SK-N-SH (cell line): ENCODE measurements around the gene HINFP. TPM values are rescaled to one million over a fixed set of nuclear protein-coding genes. Genes with fewer than 3 reads are reported as not detected.

Source experiments
- CTCF ChIA-PET: fragments of 300-600, 350-600 bp; formaldehyde crosslinking; extraction: SDS; loops from one replicate; lab custom pipeline; 2021; lab: Yijun Ruan, JAX
- POLR2A ChIA-PET: fragments of 350-600 bp; sonication (Branson Sonifier 250); formaldehyde crosslinking; extraction: SDS; loops from one replicate; lab custom pipeline; 2020; ENCODE audit warnings: antibody characterized with exemption, inconsistent platforms; lab: Yijun Ruan, JAX
- DNase-seq: peaks from one replicate; pipeline ENCODE4 v3.0.0; 2012
- H2AFZ ChIP-seq: fragments of 200-600 bp; sonication (generic); 2 replicates; pipeline ENCODE4 v1.8.1; 2016; ENCODE audit warnings: antibody characterized with exemption, mild to moderate bottlenecking, low read depth
- H3F3A ChIP-seq: fragments of 200-600 bp; sonication (generic); replicated peaks from 2 replicates; pipeline ENCODE3; 2016; ENCODE audit warnings: antibody characterized with exemption, mild to moderate bottlenecking; ENCODE audit not compliant: insufficient read depth
- H3K27ac ChIP-seq, 2 experiments: fragments of 200-500 bp in 1 of 2; fragments of 200-600 bp in 1 of 2; sonication (Bioruptor generic) in 1 of 2; sonication (generic), shearing (Covaris generic) in 1 of 2; 2 replicates each; pipeline versions ENCODE4 v1.5.1 to v1.6.1; 2014 to 2016; ENCODE audit warnings: low read depth in 2 of 2, inconsistent platforms in 1 of 2, low read length in 1 of 2, mild to moderate bottlenecking in 1 of 2, mixed read lengths in 1 of 2
- H3K27me3 ChIP-seq: fragments of 200-600 bp; sonication (generic), shearing (Covaris generic); 2 replicates; pipeline ENCODE4 v1.6.1; 2016; ENCODE audit warnings: mixed run types; ENCODE audit not compliant: insufficient read depth
- H3K36me3 ChIP-seq, 2 experiments: fragments of 200-500 bp in 1 of 2; fragments of 200-600 bp in 1 of 2; sonication (Bioruptor generic) in 1 of 2; sonication (generic) in 1 of 2; replicated peaks in 1 of 2; 2 replicates each; pipeline versions ENCODE3 to v1.5.1; 2014 to 2016; ENCODE audit warnings: low read length in 1 of 2, mild to moderate bottlenecking in 1 of 2; ENCODE audit not compliant: insufficient read depth in 2 of 2, control insufficient read depth in 1 of 2
- H3K4me1 ChIP-seq, 2 experiments: fragments of 200-500 bp in 1 of 2; fragments of 200-600 bp in 1 of 2; sonication (Bioruptor generic) in 1 of 2; sonication (generic), shearing (Covaris generic) in 1 of 2; 2 replicates each; pipeline versions ENCODE4 v1.5.1 to v1.6.1; 2014 to 2016; ENCODE audit warnings: low read depth in 1 of 2, low read length in 1 of 2, mixed run types in 1 of 2; ENCODE audit not compliant: insufficient read depth in 2 of 2, control insufficient read depth in 1 of 2
- H3K4me2 ChIP-seq: fragments of 200-600 bp; sonication (generic), shearing (Covaris generic); 2 replicates; pipeline ENCODE4 v1.6.1; 2017; ENCODE audit warnings: mixed run types
- H3K4me3 ChIP-seq, 2 experiments: fragments of 200-500 bp in 1 of 2; fragments of 200-600 bp in 1 of 2; sonication (Bioruptor generic) in 1 of 2; sonication (generic), shearing (Covaris generic) in 1 of 2; 2 replicates each; pipeline versions ENCODE4 v1.5.1 to v1.8.1; 2014 to 2016; ENCODE audit warnings: low read depth in 2 of 2, inconsistent platforms in 1 of 2, low read length in 1 of 2, mild to moderate bottlenecking in 1 of 2, mixed read lengths in 1 of 2, moderate library complexity in 1 of 2
- H3K79me2 ChIP-seq: fragments of 200-600 bp; sonication (generic); 2 replicates; pipeline ENCODE4 v1.8.1; 2017; ENCODE audit warnings: mild to moderate bottlenecking; ENCODE audit not compliant: insufficient read depth
- H3K9ac ChIP-seq: fragments of 200-600 bp; sonication (generic); 2 replicates; pipeline ENCODE4 v1.6.1; 2017; ENCODE audit warnings: mixed run types
- H3K9me2 ChIP-seq: fragments of 200-600 bp; sonication (generic); 2 replicates; pipeline ENCODE4 v1.6.1; 2017; ENCODE audit warnings: mixed run types
- H3K9me3 ChIP-seq: fragments of 200-600 bp; sonication (generic); 2 replicates; pipeline ENCODE4 v1.6.1; 2017; ENCODE audit warnings: mixed run types, mild to moderate bottlenecking, moderate library complexity
- H4K20me1 ChIP-seq: fragments of 200-600 bp; sonication (generic); 2 replicates; pipeline ENCODE4 v1.6.1; 2017; ENCODE audit warnings: mild to moderate bottlenecking, mixed run types; ENCODE audit not compliant: insufficient read depth
- EP300 ChIP-seq, 2 experiments: IDR thresholded peaks; 2 replicates each; pipeline versions ENCODE4 v1.4.0 to v1.6.1; 2012; ENCODE audit warnings: borderline replicate concordance in 1 of 2, low read depth in 1 of 2, low read length in 1 of 2
- EZH2phosphoT487 ChIP-seq: fragments of 200-600 bp; sonication (generic); IDR thresholded peaks from 2 replicates; pipeline ENCODE4 v1.6.1; 2017; ENCODE audit warnings: low read depth, mixed run types, mild to moderate bottlenecking, antibody characterized with exemption, moderate library complexity, borderline replicate concordance
- FOXJ3 ChIP-seq: sonication (generic); formaldehyde crosslinking; IDR thresholded peaks from 2 replicates; pipeline ENCODE4 v1.5.1; 2020; ENCODE audit warnings: mild to moderate bottlenecking, missing genetic modification reagents
- GABPA ChIP-seq: IDR thresholded peaks from 2 replicates; pipeline ENCODE4 v1.4.0; 2012; ENCODE audit warnings: low read depth, mild to moderate bottlenecking
- GATA2 ChIP-seq: sonication (generic); formaldehyde crosslinking; IDR thresholded peaks from 2 replicates; pipeline ENCODE4 v1.5.0; 2020; ENCODE audit warnings: mild to moderate bottlenecking, missing genetic modification reagents
- NFIC ChIP-seq: IDR thresholded peaks from 2 replicates; pipeline ENCODE4 v1.4.0; 2012; ENCODE audit warnings: borderline replicate concordance
- NRF1 ChIP-seq: IDR thresholded peaks from 2 replicates; pipeline ENCODE4 v1.6.1; 2012; ENCODE audit warnings: low read depth, mild to moderate bottlenecking, low read length
- RCOR1 ChIP-seq: fragments of 150-350 bp; IDR thresholded peaks from 2 replicates; pipeline ENCODE4 v1.6.1; 2017; ENCODE audit warnings: antibody characterized with exemption, low read length
- RFX5 ChIP-seq: IDR thresholded peaks from 2 replicates; pipeline ENCODE4 v1.6.1; 2012; ENCODE audit warnings: mild to moderate bottlenecking, improper control_type of control experiment, low read length
- USF1 ChIP-seq: IDR thresholded peaks from 2 replicates; pipeline ENCODE4 v1.4.0; 2012; ENCODE audit warnings: low read depth, borderline replicate concordance
- WGBS: methylation state at CpG from one replicate; pipeline ENCODE4 v1.1.6; 2017; ENCODE audit warnings: low lambda C conversion rate; 5-methylcytosine and 5-hydroxymethylcytosine counted together
- polyA plus RNA-seq, 3 experiments: library from polyadenylated mRNA; depleted of rRNA; stranded (reverse); fragments of >200 nt; gene quantifications; 2 replicates each; pipeline ENCODE4 v1.2.3, GENCODE V29; 2012
- TF ChIP-seq, protein P1 (sequence below): fragments of 150-350 bp; IDR thresholded peaks from 2 replicates; pipeline ENCODE4 v1.6.1; 2016; ENCODE audit warnings: mild to moderate bottlenecking, low read depth, low read length
- TF ChIP-seq, protein P2 (sequence below): IDR thresholded peaks from 2 replicates; pipeline ENCODE4 v1.6.1; 2012; ENCODE audit warnings: mild to moderate bottlenecking, low read depth, low read length, moderate library complexity

Gene HINFP
- polyA plus RNA-seq, 1 of the 3 experiments (the other 2 are of a cell fraction) = 21.8 TPM

DNA sequence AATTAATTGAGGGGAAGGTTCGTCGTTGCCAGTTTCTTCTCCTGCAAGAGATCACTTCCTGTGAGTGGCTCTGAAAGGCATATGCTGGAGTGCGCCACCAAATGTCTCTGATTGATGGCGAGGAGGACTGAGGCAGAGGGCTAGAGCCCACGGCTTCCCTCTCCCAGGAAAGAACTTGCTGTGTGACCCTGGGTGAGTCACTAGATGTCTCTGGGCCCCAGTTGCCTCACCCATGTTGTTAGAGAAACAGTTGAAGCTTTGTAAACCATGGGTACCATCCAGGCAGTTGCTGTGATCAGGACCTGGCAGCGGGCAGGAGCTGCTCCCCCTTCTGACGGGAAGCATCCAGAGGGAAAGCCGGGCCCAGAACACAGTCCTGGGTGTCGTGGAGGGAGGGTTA lies 30.7 kb downstream of the HINFP start:
- no peak overlapping the region for H3K9ac ChIP-seq
- POLR2A ChIA-PET = interaction anchor here (0.6 to 0.7 kb wide), 2 partner anchors 44 to 614 kb away, joined by 3 read pairs; no protein-coding TSS in a partner anchor
- TF ChIP-seq RCOR1 = no peak
- no peak for TF ChIP-seq EZH2phosphoT487
- TF ChIP-seq GATA2 = no peak
- TF ChIP-seq RFX5 = no peak
- no peak for TF ChIP-seq NFIC
- TF ChIP-seq NRF1 = no peak
- TF ChIP-seq USF1 = no peak
- no peak for TF ChIP-seq GABPA
- TF ChIP-seq EP300 (IDR thresholded peaks at IDR 0.05; ENCODE audit: borderline replicate concordance in 1 of 2, low read depth in 1 of 2, low read length in 1 of 2) = no peak
- TF ChIP-seq, protein P1, sequence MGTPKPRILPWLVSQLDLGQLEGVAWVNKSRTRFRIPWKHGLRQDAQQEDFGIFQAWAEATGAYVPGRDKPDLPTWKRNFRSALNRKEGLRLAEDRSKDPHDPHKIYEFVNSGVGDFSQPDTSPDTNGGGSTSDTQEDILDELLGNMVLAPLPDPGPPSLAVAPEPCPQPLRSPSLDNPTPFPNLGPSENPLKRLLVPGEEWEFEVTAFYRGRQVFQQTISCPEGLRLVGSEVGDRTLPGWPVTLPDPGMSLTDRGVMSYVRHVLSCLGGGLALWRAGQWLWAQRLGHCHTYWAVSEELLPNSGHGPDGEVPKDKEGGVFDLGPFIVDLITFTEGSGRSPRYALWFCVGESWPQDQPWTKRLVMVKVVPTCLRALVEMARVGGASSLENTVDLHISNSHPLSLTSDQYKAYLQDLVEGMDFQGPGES = no peak
- TF ChIP-seq FOXJ3 (CRISPR knock-in tag) = no peak
- TF ChIP-seq, protein P2, sequence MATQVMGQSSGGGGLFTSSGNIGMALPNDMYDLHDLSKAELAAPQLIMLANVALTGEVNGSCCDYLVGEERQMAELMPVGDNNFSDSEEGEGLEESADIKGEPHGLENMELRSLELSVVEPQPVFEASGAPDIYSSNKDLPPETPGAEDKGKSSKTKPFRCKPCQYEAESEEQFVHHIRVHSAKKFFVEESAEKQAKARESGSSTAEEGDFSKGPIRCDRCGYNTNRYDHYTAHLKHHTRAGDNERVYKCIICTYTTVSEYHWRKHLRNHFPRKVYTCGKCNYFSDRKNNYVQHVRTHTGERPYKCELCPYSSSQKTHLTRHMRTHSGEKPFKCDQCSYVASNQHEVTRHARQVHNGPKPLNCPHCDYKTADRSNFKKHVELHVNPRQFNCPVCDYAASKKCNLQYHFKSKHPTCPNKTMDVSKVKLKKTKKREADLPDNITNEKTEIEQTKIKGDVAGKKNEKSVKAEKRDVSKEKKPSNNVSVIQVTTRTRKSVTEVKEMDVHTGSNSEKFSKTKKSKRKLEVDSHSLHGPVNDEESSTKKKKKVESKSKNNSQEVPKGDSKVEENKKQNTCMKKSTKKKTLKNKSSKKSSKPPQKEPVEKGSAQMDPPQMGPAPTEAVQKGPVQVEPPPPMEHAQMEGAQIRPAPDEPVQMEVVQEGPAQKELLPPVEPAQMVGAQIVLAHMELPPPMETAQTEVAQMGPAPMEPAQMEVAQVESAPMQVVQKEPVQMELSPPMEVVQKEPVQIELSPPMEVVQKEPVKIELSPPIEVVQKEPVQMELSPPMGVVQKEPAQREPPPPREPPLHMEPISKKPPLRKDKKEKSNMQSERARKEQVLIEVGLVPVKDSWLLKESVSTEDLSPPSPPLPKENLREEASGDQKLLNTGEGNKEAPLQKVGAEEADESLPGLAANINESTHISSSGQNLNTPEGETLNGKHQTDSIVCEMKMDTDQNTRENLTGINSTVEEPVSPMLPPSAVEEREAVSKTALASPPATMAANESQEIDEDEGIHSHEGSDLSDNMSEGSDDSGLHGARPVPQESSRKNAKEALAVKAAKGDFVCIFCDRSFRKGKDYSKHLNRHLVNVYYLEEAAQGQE = no peak
- TF ChIP-seq, all 33 proteins: peak for 0
- CTCF ChIA-PET = interaction anchor here (0.6 to 8.9 kb wide), 10 partner anchors 7 to 242 kb away, joined by 3 to 48 read pairs (median 4); partner anchors contain the start of gene NLRX1
- Histone ChIP-seq H3K36me3 (no peaks in the 10 kb centered on the region), H2AFZ (no peak overlapping the region), H4K20me1 (no peaks in the 10 kb centered on the region), H3F3A (no peaks in the 10 kb centered on the region), H3K27me3 (no peaks in the 10 kb centered on the region), H3K9me2 (no peaks in the 10 kb centered on the region), H3K4me3 (no peak overlapping the region), H3K4me1 (peaks cover 0 to 10% of the 10 kb centered on the region in 2 experiments; a peak in 1 of 4 replicates), H3K27ac (no peak overlapping the region), H3K4me2 (no peak overlapping the region), H3K79me2 (no peaks in the 10 kb centered on the region), H3K9me3 (no peaks in the 10 kb centered on the region)
- 98% methylated on average over 8 of the region's 9 CpGs for WGBS
- no peak for DNase-seq
